ENCODE results near the gene PLLP.

DNA sequence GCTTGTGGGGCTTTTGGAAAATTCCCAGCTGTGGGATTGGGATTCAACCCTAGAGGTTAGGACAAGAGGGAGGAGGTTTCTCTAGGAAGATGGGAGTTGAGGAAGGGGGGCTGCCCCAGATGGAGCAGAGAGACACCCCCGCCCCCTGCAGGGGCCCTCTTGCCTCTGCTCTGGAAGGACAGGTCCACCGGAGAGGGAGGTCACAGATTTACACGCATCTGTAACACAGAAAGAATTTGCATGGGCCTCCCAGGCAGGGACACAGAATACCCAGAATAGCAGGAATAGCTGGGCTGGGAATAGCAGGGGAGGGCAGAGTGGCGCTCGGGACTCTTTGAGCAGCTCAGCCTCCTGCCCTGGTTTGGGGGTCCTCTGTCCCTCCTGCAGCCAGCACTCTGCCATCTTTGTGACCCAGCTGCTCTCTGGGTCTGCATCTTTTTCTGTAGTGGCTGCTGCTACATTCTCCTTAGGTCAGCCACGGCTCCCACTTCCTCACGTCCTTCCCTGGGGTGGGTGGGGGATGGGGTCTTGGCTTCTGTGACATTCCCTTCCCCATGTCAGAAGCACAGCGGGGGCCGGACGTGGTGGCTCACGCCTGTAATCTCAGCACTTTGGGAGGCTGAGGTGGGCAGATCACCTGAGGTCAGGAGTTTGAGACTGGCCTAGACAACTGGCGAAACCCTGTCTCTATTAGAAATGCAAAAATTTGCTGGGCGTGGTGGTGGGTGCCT, 33.9 kb upstream of the PLLP start:
- TF ChIP-seq, protein P1, sequence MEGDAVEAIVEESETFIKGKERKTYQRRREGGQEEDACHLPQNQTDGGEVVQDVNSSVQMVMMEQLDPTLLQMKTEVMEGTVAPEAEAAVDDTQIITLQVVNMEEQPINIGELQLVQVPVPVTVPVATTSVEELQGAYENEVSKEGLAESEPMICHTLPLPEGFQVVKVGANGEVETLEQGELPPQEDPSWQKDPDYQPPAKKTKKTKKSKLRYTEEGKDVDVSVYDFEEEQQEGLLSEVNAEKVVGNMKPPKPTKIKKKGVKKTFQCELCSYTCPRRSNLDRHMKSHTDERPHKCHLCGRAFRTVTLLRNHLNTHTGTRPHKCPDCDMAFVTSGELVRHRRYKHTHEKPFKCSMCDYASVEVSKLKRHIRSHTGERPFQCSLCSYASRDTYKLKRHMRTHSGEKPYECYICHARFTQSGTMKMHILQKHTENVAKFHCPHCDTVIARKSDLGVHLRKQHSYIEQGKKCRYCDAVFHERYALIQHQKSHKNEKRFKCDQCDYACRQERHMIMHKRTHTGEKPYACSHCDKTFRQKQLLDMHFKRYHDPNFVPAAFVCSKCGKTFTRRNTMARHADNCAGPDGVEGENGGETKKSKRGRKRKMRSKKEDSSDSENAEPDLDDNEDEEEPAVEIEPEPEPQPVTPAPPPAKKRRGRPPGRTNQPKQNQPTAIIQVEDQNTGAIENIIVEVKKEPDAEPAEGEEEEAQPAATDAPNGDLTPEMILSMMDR (IDR thresholded peaks at IDR 0.05), result no peak
- no peak for TF ChIP-seq EZH2 (IDR thresholded peaks at IDR 0.05; ENCODE audit: borderline replicate concordance, insufficient read depth, low read depth, low read length, poor library complexity, severe bottlenecking)
